Activated T-cell treated with anti-CD3 and anti-CD28 coated beads, Interleukin-2, amount 50 U/mL, for 1 hour (primary cell): Measurements from ENCODE around the gene PPP1R9B.
A peak's percentile ranks its signal among the peaks of the same experiment; 100 is the strongest.

Source experiments
- DNase-seq: peaks from one replicate; pipeline ENCODE4 v3.0.0-alpha.2; 2020

PPP1R9B gene

DNA sequence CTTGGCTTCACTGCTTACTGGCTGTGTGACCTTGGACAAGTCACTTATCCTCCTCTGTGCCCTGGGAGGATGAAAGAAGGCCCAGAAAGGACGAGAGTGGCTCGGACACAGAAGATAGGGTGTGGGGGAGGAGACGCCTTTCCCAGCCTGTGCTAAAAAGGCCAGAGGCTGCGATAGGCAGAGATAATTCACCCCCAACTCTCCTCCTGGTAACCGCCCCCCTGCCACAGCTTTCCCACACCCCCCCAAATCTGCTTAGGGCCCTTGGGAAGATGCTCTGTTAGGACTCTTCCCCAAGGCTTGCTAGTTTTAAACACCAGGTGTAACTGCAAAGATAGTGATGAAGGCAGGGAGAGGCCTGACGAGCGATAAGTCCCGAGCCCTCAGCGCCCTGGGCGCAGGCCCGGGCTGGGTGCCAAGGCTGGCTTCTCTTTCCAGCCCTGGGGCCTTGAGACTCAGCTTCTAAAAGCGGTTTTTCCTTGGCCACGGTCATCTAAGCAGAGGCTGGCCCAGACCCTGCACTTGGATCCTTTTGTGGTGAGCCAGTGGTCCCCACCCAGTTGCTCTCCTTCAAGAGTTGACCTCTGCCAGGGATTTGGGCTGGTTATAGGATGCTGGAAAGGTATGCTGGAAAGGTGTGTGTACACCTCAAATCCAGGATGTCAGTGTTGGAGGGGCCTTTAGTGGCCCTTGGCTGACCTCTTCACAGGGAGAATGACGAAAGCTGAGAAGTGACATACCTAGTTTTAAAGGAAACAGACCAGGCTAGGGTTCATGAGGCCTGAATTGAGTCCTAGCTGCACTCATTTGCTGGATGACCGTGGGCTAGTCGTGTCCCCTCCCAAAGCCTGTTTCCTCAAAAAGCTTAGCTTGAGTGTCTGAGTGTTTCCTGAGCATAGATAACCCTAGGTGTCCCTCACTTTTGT, 3.4 kb upstream of the PPP1R9B start:
- no peak for DNase-seq

DNA sequence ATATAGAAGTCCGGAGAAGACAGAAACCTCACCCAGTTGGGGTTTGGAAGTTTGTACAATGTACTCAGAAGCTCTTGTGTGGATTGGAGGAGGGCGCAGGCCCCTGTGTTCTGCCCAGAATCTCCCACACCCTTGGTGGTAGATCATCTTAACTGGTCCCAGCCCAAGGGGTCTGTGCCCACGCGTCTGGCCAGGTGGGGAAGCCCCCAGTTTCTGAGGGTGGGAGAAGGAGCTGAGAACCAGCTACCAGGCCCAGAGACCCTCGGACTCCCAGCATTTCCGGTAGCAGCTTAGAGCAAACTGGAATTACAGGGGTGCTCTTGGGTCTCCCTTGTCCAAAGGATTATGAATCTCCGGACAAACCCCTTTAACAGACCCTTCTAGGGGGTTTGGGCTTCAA, 2.3 kb upstream of the PPP1R9B start:
- DNase-seq, result no peak

DNA sequence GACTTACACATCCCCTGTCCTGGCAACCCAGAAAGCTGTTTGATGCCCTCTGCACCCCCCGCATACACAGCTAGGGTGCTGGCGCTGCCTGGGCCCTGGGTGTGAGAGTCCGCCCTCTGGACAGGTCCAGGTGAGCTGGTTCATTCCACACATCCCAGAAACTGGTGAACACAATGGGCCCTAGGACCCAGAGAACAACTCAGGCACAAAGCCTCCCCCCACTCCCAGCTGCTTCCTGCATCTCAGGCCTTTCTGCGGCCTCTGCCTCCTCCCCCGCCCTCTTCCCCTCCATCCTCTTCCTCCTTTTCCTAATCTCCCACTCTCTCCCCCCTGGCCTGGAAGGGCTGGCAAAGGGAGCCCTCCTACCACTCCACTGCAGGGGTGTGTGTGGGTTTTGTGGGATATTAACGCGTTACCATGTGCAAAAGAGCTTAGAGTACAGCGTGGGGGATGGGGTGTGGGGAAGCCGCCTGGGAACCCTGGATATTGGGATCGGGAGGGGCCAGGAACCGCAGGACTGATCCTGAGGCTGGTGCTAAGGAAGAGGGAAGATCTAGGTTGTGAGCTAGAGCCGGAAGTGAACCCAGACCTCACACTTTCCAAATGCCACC, 1.6 kb upstream of the PPP1R9B start:
- DNase-seq, result peak; percentile 60

DNA sequence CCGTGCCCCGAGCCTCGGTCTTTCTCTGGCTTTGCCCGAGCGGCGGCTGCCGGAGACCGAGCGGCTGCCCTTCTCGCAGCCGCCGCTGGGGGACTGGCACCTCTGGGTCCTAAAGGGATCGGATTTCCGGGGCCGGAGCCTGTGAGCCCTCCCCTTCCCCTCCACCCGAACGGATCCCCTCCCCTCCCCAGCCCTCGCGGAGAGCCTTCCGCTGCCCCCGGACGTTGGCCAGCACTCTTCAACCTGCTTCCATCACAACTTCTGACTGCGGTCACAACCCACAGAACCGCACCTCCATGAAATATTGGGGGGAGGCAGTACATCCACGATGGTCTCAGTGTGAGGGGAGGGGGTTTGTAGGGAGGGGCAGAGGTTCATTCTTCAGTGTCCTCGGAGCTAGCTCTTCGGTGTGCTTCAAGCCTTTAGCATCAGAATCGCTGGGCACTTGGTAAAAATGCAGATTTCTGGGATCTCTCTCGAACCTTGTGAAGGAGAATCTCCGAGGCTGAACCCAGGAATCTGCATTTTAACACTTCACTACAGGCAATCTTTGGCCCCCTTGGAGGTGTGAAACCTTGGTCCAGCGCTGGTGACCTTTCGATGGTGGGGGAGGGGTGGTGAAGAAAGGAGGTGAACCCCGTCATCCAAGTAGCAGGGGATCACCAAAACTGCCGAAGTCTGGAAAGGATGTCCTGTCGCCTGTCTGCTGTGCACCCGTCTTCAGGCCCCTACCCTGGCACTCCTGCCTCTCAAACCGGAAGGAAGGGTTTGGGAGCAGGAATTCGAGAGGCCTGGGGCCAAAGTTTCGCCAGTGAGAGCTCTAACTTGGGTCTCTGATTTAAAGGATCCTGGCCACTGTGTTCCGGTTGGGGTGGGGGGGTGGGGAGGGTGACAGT, 812 bp upstream of the PPP1R9B start:
- DNase-seq, result peak; percentile 84

DNA sequence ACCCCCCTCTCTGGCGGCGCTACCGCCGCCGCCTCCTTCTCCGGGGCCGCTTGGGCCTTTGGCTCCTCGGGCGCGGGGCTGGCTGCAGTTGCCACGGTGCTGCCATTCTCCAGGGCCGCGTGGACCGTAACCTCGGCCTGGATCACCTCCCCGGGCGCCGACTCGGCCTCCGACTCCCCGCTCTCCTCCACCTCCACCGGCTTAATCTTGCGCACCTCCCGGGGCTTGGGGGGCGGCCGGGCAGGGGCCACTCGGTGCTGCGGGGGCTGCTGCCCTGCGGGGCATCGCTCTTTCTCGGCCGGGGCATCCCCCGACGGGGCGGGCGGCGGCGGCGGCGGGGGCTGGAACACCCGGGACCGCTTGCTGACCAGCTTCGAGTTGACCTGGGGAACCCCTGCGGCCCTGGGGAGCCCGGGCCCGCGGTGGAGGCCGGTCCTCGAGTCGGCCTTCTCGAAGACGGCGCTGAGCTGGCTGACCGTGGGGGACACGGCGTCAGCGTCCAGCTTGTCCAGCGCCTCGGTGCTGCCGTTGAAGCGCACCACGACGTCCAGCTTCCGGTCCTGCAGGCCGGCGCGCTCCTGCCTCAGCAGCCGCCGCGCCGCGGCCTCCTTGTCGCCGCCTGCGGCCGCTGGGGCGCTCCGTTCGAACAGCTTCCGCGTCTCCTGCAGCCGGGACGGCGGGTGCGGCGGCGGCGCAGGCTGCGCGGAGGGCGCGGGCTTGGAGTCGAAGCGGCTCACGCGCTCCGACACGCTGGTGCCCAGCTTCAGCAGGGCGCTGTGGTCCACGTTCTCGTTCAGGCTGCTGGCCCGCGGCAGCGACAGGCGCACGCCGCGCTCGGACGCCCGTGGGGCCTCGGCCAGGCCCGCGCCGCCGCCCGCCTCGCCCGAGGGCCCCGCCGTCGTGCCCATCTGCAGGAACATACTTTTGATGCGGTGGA, 792 bp downstream of the PPP1R9B start:
- DNase-seq, result peak; percentile 74

DNA sequence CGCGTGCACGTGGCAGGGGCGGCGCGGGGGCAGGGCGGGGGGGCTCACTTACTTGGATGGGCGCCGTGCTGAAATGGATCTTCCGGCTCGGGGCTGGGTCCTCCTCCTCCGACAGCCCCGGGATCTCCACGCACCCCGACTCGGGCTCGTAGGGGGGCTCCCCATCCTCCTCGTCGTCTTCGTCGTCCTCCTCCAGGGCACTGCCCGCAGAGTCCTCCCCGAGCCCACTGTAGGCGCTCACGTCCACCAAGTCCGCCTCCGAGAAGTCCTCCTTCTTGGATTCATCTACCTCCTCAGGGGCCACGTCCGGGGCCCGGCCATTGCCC, 1.4 kb downstream of the PPP1R9B start:
- no peak for DNase-seq

DNA sequence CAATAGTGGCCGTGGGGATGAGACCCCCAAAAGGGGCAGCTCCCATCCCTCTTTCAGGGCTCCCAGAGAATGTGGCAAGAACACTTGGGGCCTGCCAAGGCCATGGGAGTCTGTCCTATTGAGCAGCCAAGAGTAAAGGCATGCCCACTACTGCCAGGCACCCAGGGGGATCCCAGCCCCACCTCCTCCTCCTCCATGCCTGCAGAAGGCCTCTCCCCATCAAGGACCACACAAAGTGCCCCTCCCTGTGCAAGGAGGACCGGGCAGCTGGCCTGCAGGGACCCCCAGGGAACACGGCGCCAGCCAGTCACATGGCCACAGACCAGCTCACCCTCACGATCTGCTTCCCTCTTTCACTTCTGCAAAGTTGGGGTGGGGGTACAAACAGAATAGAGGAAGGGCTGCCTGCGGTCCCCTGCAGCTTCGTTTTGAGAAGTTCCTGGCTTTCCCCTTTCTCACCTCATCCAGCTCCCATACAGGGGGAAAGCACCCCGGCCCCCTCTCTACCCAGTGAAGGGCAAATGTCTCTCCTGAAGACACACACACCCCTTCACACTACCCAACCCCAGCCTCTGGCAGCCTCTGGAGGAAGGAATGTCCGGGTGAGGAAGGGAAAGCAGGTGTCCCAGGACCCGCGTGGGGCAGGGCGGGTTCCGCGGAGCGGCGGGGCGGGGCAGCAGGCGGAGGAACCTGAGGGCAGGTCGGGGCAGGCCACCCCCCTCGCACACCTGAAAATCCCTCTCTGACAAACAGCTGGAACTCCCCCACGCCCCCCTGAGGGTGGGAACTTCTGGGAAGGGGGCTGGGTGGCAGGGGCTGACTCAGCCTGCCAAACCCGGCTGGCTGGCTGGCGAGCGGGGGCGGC, 2.0 kb downstream of the PPP1R9B start:
- peak; percentile 81 for DNase-seq

DNA sequence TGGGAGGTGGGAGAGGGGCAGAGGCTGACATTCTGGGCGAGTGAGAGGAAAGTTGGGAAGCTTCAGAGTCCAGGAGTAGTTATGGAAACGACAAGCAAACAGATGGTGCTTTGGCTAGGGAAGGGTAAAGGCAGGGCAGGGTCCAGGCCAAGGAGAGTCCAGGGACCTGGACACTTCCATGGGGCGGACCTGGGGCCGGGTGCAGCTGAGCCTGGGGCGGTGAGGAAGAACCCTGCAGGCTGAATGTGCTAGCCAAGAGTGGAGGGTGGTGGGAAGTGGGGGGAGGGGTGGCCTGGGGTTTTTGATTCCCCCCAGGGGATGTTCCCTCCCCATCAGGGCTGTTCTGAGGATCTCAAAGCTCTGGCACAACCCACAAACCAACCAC, 2.6 kb downstream of the PPP1R9B start:
- DNase-seq, result no peak

DNA sequence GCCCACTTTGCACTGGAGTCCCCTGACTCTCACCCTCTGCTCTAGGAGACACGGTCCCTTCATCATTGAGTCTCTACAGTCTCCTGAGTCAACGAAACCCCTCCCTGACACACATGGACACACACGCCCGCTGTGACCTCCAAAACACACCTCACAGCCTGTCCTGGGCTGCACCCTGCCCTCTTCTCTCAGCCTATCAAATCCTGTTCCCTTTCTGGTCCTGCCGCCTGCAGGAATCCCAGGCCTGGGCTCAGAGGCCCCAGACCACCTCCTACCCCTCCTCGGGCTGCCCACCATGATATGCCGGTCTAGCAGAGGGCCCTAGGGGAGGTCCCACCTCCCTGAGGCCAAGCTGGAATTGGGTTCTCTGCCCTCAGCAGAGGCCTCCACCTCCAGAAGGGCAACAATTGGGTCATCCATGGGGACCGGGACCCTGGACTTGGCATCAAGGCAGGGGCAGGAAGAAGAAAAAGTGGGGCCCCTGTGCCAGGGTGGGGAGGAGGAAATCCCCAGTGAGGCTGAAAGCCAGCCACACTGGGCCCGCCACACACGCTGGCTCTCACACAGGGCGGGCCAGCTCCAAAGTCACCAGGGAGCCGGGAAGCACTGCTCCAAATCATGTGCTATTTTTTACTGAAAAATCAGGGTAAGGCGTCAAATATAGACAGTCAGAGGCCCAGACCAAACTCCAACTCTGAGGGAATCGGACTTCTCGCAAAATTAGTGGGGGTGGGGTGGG, 3.4 kb downstream of the PPP1R9B start:
- DNase-seq, result peak; percentile 26

DNA sequence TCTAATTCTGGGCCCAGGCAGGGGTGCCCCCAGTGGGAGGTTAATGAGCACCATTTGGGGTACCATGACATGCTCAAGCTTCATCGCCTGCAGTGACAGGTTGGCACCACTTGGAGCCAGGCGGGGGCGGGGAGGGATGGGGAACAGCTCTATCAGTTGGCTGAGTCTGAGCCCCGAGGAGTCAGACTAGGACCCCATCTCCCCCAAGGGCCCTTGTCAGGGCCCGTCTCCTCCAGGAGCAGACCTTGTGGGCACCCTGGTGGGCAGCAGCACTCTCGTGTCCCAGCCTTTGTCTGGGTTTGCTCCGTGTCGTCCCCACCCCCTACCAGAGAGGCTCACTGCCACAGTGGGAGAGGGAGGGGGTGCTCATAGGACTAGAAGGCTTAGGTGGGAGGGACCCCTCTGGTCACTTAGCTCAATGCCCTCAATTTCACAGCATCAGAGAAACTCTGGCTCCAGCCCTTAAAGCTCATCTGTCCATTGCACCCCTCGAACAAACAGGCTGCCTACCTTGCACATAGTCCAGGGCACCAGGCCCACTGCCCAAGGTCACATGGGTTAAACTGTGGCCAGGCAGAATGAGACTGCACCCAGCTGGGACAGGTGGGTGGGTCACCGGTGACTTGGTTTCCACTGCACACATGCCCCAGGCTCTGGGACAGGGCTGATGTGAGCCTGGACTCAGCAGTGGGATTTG, 4.1 kb downstream of the PPP1R9B start:
- peak; percentile 41 for DNase-seq

DNA sequence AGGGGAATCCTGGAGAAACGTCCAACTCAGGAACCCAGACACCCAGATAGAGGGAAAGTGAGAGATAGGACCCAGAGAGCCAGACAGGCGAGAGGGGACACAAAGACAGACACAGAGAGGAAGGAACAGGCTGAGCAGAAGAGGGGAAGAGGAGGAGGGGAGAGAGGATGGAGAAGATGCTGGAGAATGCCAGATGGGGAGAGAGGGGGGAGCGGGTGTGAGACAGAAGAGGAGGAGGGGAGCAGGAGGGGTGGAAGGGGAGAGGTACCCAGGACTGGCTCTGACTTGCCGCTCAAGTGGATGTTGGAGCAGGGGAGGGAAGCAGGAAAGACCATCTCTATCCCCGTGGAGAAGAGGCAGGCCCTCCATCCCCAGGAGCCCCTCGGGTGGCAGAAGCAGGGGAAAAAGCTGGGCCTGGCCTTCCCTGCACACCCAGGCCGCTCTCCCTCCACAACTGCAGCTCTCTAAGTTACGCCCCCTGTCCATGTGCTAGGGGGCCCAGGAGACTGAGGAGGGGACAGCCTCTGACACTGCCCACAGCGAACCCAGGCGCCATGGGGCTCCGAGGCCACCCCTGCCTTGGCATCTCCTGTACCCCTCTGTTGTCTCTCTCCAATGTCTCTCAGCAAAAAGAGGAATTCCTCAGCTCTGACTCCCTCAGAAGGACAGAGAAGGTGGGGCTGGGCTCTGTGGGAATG, 4.8 kb downstream of the PPP1R9B start:
- DNase-seq, result no peak

DNA sequence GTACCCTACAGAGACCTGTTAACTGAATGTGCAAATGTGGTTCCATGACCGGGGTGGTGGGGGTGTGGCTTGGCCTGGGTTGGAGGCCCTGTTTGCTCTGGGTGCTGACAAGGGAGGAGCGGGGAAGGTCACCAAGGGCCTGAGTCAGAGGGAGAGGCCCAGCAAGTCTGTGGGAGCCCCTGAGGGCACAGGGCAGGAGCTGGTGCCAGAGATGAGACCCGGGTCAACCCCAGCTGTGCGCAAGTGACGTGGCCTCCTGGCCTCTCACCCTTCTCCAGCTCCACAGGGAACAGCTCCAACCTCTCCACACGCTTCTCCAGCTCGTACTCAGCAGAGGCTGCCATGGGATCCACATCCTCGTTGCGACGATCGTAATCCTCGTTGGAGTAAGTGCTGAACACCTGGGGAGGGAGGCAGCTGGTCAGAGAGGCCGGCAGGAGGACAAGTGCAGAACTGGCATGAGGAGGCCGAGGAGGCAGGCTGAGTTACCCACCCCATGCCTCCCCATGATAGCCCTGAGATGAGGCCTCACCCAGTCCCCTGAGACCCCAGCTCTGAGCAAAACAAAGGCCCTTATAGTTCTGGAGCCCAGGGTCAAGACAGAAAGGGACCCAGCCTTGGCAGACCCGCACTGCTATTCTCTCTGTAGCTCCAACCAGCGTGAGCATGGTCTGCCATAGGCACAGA, 5.5 kb downstream of the PPP1R9B start:
- peak; percentile 18 for DNase-seq

DNA sequence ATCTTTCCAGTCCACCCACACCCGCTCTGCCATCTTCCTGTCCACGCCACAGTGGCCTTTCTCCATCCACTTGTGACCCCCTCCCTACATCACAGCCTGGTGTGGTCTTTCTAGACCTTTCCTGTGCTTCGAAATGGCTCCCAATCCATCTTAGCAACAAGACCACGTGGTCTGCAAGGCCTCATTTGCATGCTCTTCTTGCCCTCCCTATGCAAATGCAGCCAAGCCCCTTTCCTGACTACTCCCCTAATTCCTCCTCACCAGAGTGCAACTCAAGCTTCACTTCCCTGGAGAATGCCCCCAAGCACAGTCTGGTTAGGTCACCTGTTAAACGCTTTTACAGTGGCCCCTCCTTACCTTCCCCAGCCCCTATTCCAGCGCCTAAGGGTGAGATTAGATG, 6.1 kb downstream of the PPP1R9B start:
- DNase-seq, result no peak

DNA sequence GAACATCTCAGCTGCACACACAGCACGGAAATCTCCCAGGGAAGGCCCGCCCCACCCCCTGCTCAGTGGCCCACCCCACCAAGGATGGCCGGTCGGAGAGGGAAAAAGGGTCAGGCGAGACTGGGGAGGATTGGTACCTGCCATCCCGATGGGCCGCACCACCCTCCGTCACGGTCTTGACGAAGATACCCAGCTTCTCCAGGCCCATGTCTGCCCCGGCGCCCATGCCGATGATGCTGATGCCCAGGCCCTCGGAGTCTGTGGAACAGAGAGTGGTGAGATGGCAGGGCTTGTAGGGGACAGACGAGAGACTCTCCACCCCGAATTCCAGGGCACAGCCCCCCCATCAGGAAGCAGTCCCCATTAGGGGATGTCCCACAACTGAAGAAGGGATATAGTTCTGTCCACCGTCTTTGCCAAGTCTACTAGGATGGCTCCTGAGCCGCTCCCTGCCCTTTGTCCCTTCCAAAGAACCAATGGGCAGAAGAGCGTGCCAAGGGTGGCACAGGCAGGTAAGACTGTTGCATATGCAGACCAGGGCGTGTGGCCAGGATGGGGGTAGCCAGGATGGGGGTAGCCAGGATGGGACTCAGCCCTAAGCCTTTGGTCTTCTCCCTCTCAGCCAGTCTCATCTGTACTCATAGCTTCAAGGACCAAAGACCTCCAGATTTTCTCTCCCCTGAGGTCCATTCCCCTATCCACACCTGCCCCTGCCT, 6.9 kb downstream of the PPP1R9B start:
- DNase-seq, result no peak

DNA sequence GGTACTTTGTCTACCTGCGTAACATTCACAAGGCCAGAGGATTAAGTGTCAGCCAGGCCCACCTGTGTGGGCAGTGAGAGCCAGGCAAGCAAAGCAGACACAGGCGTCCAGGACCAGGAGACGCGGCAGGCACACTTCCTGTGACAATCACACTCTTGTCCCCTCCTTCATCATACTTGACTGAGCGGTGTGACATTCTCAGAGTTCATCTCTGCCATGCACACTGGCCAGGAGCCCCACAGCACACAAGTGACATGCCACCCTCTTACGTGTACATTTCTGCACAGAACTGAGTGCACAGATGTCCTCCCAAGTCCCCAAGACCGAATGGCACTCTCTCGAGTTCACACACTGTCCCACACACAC, 8.7 kb downstream of the PPP1R9B start:
- DNase-seq, result peak; percentile 20

DNA sequence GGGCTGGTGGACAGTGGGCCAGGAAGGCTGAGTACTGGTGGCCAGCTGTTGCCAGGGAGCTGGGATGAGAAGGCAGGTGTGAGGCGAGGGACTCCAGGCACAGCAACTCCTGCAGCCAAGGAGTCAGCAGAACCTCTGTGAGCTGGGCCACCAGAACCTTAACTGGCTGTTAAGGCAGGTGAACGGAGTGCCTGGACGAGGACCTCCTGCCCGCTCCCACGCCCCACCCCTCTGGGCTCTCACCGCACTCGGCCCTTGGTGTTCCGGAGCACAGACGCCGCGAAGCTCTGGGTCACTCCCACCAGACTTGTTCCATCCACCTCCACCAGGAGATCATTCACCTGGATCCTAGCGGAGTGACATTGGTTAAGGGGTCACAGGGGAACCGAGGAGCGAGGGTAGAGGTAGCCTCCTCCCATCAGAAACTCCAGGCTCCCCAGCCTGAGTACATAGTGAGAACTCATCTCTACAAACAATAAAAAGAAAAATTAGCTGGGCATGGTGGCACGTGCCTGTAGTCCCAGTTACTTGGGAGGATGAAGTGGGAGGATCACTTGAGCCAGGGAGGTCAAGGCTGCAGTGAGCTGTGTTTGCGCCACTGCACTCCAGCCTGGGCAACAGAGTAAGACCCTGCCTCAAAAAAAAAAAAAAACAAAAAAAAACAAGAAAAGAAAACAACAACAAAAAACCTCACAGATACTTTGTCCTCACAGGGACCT, 9.3 kb downstream of the PPP1R9B start:
- no peak for DNase-seq
